GM23338 (cell line): ENCODE measurements around the gene NUDT2. TPM values are rescaled to one million over a fixed set of nuclear protein-coding genes. Genes with fewer than 3 reads are reported as not detected.

ENCODE experiments used
- ATAC-seq: fragments of 200-7000 bp; cut with Tn5 transposase; 3 replicates; pipeline ENCODE4 v1.9.1; 2020
- DNase-seq: peaks from one replicate; pipeline ENCODE4 v3.0.0-alpha.2; 2015; ENCODE audit warnings: low spot score
- H2AFZ ChIP-seq: fragments of 200-600 bp; sonication (generic); 2 replicates; pipeline ENCODE4 v1.8.0; 2016; ENCODE audit warnings: antibody characterized with exemption, mild to moderate bottlenecking, moderate library complexity
- H3F3A ChIP-seq: fragments of 200-600 bp; sonication (generic); replicated peaks from 2 replicates; pipeline ENCODE4 v1.8.0; 2017; ENCODE audit warnings: antibody characterized with exemption, mixed run types, low read depth
- H3K27ac ChIP-seq: fragments of 200-600 bp; sonication (generic); 2 replicates; pipeline ENCODE4 v1.6.1; 2016; ENCODE audit warnings: low read depth
- H3K27me3 ChIP-seq: fragments of 200-600 bp; sonication (generic); 2 replicates; pipeline ENCODE4 v1.8.0; 2016; ENCODE audit warnings: mild to moderate bottlenecking, mixed run types, moderate library complexity; ENCODE audit not compliant: insufficient read depth
- H3K36me3 ChIP-seq: fragments of 200-600 bp; sonication (generic); 2 replicates; pipeline ENCODE4 v1.8.0; 2016; ENCODE audit warnings: mild to moderate bottlenecking; ENCODE audit not compliant: insufficient read depth
- H3K4me1 ChIP-seq: fragments of 200-600 bp; sonication (generic); 2 replicates; pipeline ENCODE4 v1.8.0; 2016; ENCODE audit warnings: mild to moderate bottlenecking, moderate library complexity; ENCODE audit not compliant: insufficient read depth
- H3K4me2 ChIP-seq: fragments of 200-600 bp; sonication (generic); 2 replicates; pipeline ENCODE4 v1.7.1; 2017; ENCODE audit warnings: mixed run types
- H3K4me3 ChIP-seq: fragments of 200-600 bp; sonication (generic); 2 replicates; pipeline ENCODE4 v1.6.1; 2016; ENCODE audit warnings: mixed run types
- H3K79me2 ChIP-seq: fragments of 200-600 bp; sonication (generic); replicated peaks from 2 replicates; pipeline ENCODE4 v1.8.0; 2017; ENCODE audit warnings: mild to moderate bottlenecking; ENCODE audit not compliant: insufficient read depth
- H3K9me2 ChIP-seq: fragments of 200-600 bp; sonication (generic); 2 replicates; pipeline ENCODE4 v1.8.0; 2017; ENCODE audit not compliant: insufficient read depth
- H4K20me1 ChIP-seq: fragments of 200-600 bp; sonication (generic); replicated peaks from 2 replicates; pipeline ENCODE4 v1.8.0; 2017; ENCODE audit warnings: mild to moderate bottlenecking; ENCODE audit not compliant: insufficient read depth
- H3K27ac Mint-ChIP-seq: 2 replicates; pipeline ENCODE4 v1.8.0; 2020; ENCODE audit warnings: inconsistent platforms, mild to moderate bottlenecking, moderate library complexity, mixed read lengths
- H3K27me3 Mint-ChIP-seq: 3 replicates; pipeline ENCODE4 v1.8.0; 2022; ENCODE audit warnings: low read depth, mild to moderate bottlenecking, moderate library complexity, mixed read lengths, inconsistent platforms; ENCODE audit not compliant: insufficient read depth, poor library complexity
- H3K36me3 Mint-ChIP-seq: 3 replicates; pipeline ENCODE4 v1.8.0; 2021; ENCODE audit warnings: low read depth, mild to moderate bottlenecking, inconsistent platforms, moderate library complexity, mixed read lengths
- H3K4me1 Mint-ChIP-seq: 3 replicates; pipeline ENCODE4 v1.8.0; 2020; ENCODE audit warnings: mild to moderate bottlenecking, inconsistent platforms, mixed read lengths
- H3K4me3 Mint-ChIP-seq: 3 replicates; pipeline ENCODE4 v1.8.0; 2021; ENCODE audit warnings: moderate library complexity, mild to moderate bottlenecking, inconsistent platforms, mixed read lengths
- H3K9me3 Mint-ChIP-seq: 3 replicates; pipeline ENCODE4 v1.8.0; 2020; ENCODE audit warnings: moderate library complexity, mild to moderate bottlenecking, inconsistent platforms, mixed read lengths
- ETS1 ChIP-seq: IDR thresholded peaks from 2 replicates; pipeline ENCODE4 v1.6.1; 2016; ENCODE audit warnings: antibody characterized with exemption
- EZH2 ChIP-seq: fragments of 200-600 bp; sonication (generic); IDR thresholded peaks from one replicate; pipeline ENCODE4 v1.8.0; 2017; ENCODE audit warnings: antibody characterized with exemption, mild to moderate bottlenecking, low read depth; ENCODE audit not compliant: unreplicated experiment
- EZH2phosphoT487 ChIP-seq: fragments of 200-600 bp; sonication (generic); IDR thresholded peaks from one replicate; pipeline ENCODE4 v1.8.1; 2018; ENCODE audit warnings: antibody characterized with exemption; ENCODE audit not compliant: unreplicated experiment
- NANOG ChIP-seq: IDR thresholded peaks from 2 replicates; pipeline ENCODE4 v1.6.1; 2016; ENCODE audit warnings: antibody characterized with exemption, borderline replicate concordance
- REST ChIP-seq: IDR thresholded peaks from one replicate; pipeline ENCODE4 v1.6.1; 2018; ENCODE audit warnings: antibody characterized with exemption; ENCODE audit not compliant: unreplicated experiment
- STAT1 ChIP-seq: IDR thresholded peaks from one replicate; pipeline ENCODE4 v1.6.1; 2016; ENCODE audit warnings: antibody characterized with exemption; ENCODE audit not compliant: unreplicated experiment
- ZNF331 ChIP-seq: fragments of 250-450 bp; sonication (Bioruptor Pico); IDR thresholded peaks from 2 replicates; pipeline ENCODE4 v1.5.0; 2020; ENCODE audit warnings: low read depth, mild to moderate bottlenecking, moderate library complexity
- ZNF462 ChIP-seq: fragments of 250-450 bp; sonication (Bioruptor Pico); IDR thresholded peaks from 2 replicates; pipeline ENCODE4 v1.5.0; 2020; ENCODE audit warnings: mild to moderate bottlenecking, moderate library complexity
- polyA plus RNA-seq: library from polyadenylated mRNA; unstranded; fragments of >200 nt; fragmentation: Nextera tagmentation; extraction: Ambion mirVana; gene quantifications from 2 replicates; pipeline ENCODE4 v1.2.1, GENCODE V29; 2016
- total RNA-seq: library from RNA; depleted of rRNA; stranded (reverse); fragments of >200 nt; shearing (Covaris generic); gene quantifications from 2 replicates; pipeline ENCODE4 v1.2.3, GENCODE V29; 2014
- TF ChIP-seq, protein P1 (sequence below), 2 experiments: fragments of 200-600 bp in 1 of 2; sonication (generic) in 1 of 2; conservative IDR thresholded peaks; 2 replicates each; pipeline versions ENCODE4 v1.5.1 to v1.6.1; 2016 to 2017; ENCODE audit warnings: antibody characterized with exemption in 2 of 2, low read depth in 2 of 2, mild to moderate bottlenecking in 2 of 2, moderate library complexity in 1 of 2

NUDT2 gene
- total and polyA plus RNA-seq, 2 experiments from 2014 or later = 9.5 to 16.4 TPM

GRCh38 chr9:34326690-34327089 is 2.7 kb upstream of the NUDT2 start:
- Histone ChIP-seq H3K9me2 (no peaks in the 10 kb centered on the region), H3K4me1 (peaks cover 6% of the 10 kb centered on the region), H3K27me3 (no peaks in the 10 kb centered on the region), H3K4me3 (no peak overlapping the region), H3K4me2 (no peak overlapping the region), H3K36me3 (no peaks in the 10 kb centered on the region), H3K79me2 (no peaks in the 10 kb centered on the region; the same call in 1 of the 2 replicates), H3K27ac (no peak overlapping the region), H4K20me1 (no peaks in the 10 kb centered on the region), H3F3A (peaks cover 7% of the 10 kb centered on the region; the same call in 1 of the 2 replicates), H2AFZ (no peak overlapping the region)
- no peak overlapping the region; the same call in 2 of the 3 replicates for H3K4me3 Mint-ChIP-seq
- no peak for DNase-seq
- H3K9me3 Mint-ChIP-seq = no peaks in the 10 kb centered on the region
- H3K27ac Mint-ChIP-seq = no peak overlapping the region
- no peak for TF ChIP-seq ETS1
- no peak for TF ChIP-seq ZNF331 (CRISPR knock-in tag)
- TF ChIP-seq STAT1 = no peak
- TF ChIP-seq, protein P1, sequence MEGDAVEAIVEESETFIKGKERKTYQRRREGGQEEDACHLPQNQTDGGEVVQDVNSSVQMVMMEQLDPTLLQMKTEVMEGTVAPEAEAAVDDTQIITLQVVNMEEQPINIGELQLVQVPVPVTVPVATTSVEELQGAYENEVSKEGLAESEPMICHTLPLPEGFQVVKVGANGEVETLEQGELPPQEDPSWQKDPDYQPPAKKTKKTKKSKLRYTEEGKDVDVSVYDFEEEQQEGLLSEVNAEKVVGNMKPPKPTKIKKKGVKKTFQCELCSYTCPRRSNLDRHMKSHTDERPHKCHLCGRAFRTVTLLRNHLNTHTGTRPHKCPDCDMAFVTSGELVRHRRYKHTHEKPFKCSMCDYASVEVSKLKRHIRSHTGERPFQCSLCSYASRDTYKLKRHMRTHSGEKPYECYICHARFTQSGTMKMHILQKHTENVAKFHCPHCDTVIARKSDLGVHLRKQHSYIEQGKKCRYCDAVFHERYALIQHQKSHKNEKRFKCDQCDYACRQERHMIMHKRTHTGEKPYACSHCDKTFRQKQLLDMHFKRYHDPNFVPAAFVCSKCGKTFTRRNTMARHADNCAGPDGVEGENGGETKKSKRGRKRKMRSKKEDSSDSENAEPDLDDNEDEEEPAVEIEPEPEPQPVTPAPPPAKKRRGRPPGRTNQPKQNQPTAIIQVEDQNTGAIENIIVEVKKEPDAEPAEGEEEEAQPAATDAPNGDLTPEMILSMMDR (conservative IDR thresholded peaks at IDR 0.05; ENCODE audit: low read depth in 2 of 2) = no peak
- TF ChIP-seq REST = no peak
- TF ChIP-seq NANOG = no peak
- no peak for TF ChIP-seq EZH2phosphoT487
- no peak for TF ChIP-seq EZH2
- no peak for TF ChIP-seq ZNF462 (CRISPR knock-in tag)
- H3K4me1 Mint-ChIP-seq = peaks cover 13% of the 10 kb centered on the region
- ATAC-seq = no peak
- H3K27me3 Mint-ChIP-seq = peaks cover 15% of the 10 kb centered on the region
- no peaks in the 10 kb centered on the region for H3K36me3 Mint-ChIP-seq
